ENCODE measurements around the gene MAP3K2.
"Not testable (repeated sequence)": the region's sequence is repeated elsewhere in the genome, so short reads cannot be mapped to it uniquely, and the experiment has no call there.

The MAP3K2 gene

DNA sequence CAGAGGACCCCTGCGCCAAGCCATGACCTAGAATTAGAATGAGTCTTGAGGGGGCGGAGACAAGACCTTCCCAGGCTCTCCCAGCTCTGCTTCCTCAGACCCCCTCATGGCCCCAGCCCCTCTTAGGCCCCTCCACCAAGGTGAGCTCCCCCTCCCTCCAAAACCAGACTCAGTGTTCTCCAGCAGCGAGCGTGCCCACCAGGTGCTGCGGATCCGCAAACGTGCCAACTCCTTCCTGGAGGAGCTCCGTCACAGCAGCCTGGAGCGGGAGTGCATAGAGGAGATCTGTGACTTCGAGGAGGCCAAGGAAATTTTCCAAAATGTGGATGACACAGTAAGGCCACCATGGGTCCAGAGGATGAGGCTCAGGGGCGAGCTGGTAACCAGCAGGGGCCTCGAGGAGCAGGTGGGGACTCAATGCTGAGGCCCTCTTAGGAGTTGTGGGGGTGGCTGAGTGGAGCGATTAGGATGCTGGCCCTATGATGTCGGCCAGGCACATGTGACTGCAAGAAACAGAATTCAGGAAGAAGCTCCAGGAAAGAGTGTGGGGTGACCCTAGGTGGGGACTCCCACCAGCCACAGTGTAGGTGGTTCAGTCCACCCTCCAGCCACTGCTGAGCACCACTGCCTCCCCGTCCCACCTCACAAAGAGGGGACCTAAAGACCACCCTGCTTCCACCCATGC, 33.5 kb upstream of the MAP3K2 start:
- no peak for DNase-seq

DNA sequence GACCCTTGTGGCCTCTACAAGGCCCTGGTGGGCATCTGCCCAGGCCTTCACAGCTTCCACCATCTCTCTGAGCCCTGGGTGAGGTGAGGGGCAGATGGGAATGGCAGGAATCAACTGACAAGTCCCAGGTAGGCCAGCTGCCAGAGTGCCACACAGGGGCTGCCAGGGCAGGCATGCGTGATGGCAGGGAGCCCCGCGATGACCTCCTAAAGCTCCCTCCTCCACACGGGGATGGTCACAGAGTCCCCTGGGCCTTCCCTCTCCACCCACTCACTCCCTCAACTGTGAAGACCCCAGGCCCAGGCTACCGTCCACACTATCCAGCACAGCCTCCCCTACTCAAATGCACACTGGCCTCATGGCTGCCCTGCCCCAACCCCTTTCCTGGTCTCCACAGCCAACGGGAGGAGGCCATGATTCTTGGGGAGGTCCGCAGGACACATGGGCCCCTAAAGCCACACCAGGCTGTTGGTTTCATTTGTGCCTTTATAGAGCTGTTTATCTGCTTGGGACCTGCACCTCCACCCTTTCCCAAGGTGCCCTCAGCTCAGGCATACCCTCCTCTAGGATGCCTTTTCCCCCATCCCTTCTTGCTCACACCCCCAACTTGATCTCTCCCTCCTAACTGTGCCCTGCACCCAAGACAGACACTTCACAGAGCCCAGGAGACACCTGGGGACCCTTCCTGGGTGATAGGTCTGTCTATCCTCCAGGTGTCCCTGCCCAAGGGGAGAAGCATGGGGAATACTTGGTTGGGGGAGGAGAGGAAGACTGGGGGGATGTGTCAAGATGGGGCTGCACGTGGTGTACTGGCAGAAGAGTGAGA, 32.5 kb upstream of the MAP3K2 start:
- no peak for DNase-seq

DNA sequence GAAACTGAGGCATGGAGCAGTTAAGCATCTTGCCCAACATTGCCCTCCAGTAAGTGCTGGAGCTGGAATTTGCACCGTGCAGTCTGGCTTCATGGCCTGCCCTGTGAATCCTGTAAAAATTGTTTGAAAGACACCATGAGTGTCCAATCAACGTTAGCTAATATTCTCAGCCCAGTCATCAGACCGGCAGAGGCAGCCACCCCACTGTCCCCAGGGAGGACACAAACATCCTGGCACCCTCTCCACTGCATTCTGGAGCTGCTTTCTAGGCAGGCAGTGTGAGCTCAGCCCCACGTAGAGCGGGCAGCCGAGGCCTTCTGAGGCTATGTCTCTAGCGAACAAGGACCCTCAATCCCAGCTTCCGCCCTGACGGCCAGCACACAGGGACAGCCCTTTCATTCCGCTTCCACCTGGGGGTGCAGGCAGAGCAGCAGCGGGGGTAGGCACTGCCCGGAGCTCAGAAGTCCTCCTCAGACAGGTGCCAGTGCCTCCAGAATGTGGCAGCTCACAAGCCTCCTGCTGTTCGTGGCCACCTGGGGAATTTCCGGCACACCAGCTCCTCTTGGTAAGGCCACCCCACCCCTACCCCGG, 31.8 kb upstream of the MAP3K2 start:
- DNase-seq, result no peak

DNA sequence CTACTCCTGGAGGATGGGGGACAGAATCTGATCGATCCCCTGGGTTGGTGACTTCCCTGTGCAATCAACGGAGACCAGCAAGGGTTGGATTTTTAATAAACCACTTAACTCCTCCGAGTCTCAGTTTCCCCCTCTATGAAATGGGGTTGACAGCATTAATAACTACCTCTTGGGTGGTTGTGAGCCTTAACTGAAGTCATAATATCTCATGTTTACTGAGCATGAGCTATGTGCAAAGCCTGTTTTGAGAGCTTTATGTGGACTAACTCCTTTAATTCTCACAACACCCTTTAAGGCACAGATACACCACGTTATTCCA, 31.3 kb upstream of the MAP3K2 start:
- no peak for DNase-seq

DNA sequence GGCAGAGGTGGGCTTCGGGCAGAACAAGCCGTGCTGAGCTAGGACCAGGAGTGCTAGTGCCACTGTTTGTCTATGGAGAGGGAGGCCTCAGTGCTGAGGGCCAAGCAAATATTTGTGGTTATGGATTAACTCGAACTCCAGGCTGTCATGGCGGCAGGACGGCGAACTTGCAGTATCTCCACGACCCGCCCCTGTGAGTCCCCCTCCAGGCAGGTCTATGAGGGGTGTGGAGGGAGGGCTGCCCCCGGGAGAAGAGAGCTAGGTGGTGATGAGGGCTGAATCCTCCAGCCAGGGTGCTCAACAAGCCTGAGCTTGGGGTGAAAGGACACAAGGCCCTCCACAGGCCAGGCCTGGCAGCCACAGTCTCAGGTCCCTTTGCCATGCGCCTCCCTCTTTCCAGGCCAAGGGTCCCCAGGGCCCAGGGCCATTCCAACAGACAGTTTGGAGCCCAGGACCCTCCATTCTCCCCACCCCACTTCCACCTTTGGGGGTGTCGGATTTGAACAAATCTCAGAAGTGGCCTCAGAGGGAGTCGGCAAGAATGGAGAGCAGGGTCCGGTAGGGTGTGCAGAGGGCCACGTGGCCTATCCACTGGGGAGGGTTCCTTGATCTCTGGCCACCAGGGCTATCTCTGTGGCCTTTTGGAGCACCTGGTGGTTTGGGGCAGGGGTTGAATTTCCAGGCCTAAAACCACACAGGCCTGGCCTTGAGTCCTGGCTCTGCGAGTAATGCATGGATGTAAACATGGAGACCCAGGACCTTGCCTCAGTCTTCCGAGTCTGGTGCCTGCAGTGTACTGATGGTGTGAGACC, 30.7 kb upstream of the MAP3K2 start, which contains the start of gene PROC:
Gene PROC, plus strand, starts transcription at position 128 of the 812 bp plus-strand sequence. CDS start 1,516 bp downstream, outside the sequence.
- no peak for DNase-seq

DNA sequence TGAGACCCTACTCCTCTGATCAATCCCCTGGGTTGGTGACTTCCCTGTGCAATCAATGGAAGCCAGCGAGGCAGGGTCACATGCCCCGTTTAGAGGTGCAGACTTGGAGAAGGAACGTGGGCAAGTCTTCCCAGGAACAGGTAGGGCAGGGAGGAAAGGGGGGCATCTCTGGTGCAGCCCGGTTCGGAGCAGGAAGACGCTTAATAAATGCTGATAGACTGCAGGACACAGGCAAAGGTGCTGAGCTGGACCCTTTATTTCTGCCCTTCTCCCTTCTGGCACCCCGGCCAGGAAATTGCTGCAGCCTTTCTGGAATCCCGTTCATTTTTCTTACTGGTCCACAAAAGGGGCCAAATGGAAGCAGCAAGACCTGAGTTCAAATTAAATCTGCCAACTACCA, 29.6 kb upstream of the MAP3K2 start:
- DNase-seq, result no peak

DNA sequence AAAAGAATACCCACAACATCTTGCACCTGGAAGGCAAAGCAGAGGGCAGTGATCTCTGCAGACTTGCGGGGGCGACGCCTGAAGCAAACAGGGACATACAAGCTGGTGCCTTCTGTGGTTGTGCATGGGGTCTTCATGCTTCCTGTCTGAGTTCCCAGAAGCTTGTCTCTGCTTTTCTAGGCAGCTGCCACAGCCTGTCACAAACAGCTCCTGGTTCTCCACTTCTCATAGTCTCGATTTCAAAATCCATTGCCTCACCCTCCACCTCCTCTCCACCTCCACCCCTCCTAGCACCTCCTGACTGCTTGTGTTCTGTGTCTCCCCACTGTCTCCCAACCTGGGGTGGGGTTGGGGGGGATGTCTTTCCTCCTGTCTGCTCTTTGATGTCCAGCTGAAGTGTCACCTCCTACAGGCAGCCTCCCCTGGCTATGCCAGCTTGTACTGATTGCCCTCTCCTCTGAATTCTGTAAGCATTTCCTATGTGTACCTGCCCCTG, 28.8 kb upstream of the MAP3K2 start:
- DNase-seq, result no peak

DNA sequence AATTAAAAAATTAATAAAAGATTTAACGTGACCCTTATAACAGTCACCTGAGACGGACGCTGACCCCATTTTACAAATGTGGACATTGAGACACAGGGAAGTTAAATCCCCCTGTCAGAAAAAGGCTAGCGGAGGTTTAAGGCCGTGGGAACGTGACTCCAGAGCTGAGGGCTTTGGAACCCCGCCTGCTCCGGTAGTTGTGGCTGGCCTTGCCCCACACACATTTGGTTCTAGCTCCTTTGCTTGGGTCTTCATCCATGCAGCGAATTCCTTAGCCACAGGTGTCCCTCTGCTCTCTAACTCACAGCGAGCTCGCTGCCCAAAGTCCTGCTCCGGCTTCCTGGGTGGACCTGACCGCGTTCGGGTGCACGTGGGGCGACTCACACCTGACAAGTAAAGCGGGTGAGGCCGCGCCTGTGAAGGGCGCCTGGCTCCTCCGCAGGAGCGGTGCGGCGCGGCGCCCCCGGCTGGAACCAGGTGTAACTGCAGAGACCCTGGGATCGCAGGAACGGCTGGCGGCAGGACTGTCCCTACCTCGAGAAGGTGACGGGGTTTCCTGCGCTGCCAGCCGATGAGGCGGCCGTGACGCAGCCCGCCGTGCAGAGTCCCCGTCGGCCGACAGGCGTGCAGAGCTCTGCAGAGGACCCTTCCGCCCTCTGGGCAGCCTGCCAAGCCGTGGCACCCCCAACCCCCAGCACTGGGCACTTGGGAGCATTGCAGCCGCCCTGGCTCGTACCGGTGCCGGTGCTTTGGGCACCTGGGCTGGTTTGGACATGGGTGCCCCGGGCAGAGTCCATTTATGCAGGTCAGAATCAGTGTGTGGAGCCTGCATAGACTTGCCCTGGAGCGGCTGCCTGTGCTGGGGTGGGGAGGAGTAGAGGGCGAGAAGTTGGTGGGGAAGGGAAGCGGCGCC, 28.1 kb upstream of the MAP3K2 start:
- no peak for DNase-seq

DNA sequence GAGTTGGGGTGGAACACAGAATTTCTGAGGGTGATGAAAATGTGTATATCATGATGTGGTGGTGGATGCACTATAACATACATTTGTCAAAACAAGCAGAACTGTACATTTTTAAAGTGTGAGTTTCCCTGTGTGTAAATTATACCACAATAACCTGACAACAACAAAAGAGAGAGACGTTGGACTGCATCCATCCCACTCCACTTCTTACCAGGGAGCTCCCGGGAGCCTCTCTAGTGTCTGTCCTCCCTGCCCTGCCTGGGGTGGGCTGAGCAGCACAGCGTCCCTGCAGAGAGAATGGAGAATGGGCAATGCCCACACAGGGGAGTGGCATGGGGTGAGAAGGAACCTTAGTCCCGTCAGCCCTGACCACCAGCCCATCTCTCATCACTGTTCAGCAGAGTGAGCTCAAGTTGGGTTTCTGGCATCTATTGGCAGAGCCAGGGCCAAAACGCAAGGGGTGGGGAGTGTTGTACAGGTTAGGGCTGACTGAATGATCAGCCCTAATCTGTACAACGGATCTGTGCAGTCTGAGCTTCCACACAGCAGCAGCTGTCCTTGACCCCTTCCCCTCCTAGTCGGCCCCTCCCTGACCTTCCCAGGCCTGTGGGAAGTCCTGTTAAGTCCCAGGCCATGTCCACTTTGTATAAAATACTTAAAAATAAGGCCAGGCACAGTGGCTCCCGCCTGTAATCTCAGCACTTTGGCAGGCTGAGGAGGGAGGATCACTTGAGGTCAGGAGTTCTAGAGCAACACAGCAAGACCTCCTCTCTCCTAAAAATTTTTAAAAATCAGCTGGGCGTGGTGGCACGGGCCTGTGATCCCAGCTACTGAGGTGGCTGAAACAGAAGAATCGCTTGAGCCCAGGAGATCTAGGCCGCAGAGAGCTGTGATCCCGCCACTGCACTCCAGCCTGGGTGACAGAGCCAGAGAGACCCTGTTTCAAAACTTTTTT, 27.1 kb upstream of the MAP3K2 start:
- peak; percentile 75 for DNase-seq

DNA sequence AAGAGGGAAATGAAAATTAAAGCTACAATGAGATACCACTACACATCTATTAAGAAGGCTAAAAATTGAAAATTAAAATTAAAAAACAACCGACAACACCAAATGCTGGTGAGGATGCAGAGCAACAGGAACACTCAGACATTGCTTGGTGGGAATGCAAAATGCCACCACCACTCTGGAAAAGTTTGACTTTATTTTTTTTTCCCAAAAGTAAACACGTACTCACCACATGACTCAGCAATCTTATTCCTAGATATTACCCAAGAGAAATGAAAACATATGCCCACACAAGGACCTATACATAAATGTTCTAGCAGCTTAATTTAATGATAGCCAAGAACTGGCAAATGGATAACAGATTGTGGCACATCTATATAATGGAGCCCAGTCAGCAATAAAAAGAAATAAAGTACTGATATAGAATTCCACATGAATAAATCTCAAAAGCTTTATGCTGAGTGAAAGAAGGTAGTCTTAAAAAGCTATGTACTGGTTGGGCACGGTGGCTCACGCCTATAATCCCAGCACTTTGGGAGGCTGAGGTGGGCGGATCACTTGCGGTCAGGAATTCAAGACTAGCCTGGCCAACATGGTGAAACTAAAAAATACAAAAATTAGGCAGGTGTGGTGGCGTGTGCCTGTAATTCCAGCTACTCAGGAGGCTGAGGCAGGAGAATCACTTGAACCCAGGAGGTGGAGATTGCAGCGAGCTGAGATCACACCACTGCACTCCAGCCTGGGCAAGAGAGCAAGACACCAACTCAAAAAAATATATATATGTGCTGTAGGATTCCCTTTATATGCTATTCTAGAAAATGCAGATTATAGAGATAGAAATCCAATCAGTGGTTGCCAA, 26.2 kb upstream of the MAP3K2 start:
- DNase-seq, result peak; percentile 68

DNA sequence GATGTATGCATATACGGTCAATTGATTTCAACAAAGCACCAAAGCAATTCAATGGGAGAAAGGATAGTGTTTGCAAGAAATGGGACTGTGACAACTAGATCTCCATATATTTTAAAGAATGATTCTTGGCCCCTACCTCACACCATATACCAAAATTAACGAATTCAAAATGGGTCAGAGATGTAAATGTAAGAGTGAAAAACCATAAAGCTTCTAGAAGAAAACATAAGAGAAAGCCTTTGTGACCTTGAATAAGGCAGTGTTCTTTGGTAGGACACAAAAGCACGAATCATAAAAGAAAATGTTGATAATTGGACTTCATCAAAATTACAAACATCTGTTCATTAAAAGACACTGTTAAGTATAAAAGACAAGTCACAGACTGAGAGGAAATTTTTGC, 25.4 kb upstream of the MAP3K2 start:
- DNase-seq, result no peak

DNA sequence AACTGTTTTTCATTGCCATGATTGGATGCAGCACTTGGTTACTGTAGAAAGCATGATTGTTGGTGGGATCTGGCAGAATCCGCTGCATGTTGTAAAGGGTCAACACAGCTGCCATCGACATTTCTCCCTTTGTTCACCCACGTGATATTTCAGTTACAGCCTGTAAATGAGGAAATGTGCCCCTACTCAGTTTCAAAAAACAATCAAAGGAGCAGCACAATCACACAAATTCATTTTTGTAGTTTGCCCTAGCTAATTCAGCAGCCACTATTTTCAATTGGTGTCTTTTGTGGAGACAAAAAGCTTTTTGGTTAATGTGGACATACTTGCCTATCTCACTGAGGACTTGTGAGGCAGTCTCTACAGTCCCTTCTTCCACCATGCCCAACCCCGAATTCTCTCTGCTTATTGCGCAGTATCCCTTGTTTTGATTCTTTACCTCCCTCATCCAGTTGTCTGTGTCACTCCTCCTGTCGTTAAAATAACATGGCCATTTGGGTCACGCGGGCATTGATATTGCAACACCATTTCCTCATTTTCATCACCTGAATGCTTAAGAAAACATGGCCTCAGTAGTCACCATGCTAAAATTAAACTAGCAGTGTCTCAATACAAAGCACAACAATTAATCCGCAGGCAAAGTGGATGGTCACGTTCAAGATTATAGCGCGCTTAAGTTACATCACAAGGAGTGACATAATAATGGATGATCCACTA, 24.0 kb upstream of the MAP3K2 start:
- DNase-seq, result no peak

DNA sequence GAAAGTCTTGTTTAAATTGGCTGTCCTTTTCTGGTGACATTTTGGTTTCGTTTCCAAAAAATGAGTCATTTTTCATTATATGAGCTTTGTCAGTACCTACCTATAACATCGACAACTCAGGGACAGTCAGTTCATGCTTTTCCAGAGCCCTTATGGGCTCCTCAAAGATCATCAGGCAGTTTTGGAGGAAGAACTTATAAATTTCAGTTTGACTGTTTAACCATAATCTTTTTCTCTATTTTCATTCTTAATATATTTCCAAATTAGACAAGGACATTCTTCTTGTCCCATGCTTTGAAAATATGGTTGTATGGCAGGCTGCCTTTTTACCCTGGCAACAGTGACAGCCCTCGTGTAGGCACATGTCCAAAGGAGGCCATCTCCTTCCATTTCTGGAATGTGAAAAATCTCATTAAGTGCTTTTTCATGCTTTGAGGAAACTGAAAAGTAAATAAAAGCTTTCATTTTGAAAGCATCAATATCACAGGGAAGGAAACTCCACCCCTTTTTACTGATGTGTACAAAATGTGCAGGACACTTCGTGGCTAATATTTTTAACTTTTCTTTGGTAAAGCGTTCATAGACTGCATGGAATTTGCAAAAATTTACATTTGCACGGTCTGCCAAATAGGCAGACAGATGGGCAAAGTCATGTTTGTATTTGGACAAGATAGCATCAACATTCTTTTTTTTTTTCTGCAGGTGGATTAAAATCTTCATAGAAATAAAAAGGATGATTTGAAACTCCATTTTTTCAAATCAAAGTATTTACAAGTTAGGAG, 23.3 kb upstream of the MAP3K2 start:
- DNase-seq, result peak; percentile 78

DNA sequence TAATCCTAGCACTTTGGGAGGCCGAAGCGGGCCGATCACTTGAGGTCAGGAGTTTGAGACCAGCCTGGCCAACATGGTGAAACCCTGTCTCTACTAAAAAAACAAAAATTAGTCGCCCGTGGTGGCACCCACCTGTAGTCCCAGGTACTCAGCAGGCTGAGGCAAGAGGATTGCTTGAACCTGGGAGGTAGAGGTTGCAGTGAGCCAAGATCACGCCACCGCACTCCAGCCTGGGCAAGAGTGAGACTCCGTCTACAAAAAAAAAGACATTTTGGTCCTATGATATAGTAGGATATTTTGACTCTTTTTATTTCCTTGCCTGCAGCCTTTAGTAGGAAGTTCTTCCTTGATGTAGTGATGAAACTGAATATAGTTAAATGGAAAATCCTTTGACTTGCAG, 21.9 kb upstream of the MAP3K2 start:
- DNase-seq, result not testable (repeated sequence)

DNA sequence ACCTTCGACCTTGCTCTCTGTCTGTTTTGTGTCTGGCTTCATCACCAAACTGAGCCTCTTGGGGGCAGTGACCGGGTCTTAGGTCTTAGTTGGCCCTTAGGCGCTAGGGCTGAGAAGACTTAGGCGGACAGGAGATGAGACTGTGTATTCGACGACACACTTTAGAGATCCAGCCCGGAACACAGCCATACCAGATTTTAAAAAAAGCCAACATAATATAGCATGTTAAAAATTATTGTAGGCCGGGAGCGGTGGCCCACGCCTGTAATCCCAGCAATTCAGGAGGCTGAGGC, 21.0 kb upstream of the MAP3K2 start:
- DNase-seq, result no peak

DNA sequence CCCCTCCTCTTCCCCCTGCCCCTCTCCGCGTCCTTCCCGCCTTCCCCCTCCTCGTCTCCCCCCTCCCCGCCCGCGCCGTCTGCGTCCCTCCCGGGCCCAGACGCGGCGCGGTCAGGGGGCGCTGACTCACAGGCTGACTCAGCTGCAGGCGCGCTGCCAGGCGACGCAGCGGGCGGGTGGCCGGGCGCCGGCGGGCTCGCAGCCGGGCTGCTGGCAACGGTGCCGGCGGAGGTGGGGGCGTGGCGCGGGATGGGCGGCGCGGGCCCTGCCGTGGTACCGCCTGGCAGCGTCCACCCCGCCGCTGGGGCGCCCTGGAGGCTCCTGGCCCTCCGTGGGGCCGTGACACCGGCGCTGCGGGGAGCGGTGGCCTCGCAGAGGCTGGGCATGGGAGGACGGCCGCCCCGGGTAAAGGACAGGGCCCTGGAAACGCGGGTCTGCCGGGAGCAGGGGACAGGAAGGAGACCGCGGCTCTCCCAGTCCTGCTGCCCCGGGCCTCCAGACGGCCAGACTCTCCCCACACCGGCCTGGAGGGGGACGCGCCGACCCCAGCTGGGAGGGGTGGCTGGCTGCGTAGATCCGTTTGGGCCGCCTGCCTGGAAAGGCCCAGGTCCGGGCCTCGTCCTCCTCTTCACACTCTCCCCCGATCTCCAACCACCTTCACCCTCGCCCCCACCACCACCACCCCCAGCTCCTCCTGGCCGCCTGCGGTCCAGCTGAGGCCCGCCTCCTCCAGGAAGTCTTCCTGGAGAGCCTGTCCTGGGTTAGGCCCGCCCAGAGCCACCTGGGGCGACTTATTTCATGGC, 20.4 kb upstream of the MAP3K2 start:
- DNase-seq, result peak; percentile 95

DNA sequence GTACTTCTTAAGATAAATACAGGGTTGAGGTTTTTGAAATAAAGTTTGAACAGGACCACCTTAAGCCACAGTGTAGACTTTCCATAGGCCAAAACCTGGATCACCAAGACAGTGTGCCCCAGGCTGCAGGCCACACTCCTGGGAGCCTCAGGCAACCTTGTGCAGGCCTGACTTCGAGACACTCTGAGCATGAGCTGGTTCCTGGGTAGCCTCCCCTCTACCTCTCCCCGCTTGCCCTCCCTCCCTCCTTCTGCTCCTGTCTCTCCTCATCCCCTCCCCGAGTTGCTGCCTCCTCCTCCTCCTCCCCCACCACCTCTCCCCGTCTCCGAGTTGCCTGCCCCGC, 19.9 kb upstream of the MAP3K2 start:
- no peak for DNase-seq
